BLaER1 treated with 17β-estradiol and CSF1 and Interleukin-3, amounts not matched to agents 10 nM and 100 nM (cell line): ENCODE measurements around the gene SERINC5.

Experiments
- H3K27ac ChIP-seq, 11 experiments: shearing (Covaris generic); formaldehyde crosslinking; 2 replicates each; pipeline ENCODE4 v1.8.1; 2022
- H3K27me3 ChIP-seq, 11 experiments: shearing (Covaris generic); formaldehyde crosslinking; 2 replicates each; pipeline ENCODE4 v1.8.1; 2022
- H3K36me3 ChIP-seq, 11 experiments: shearing (Covaris generic); formaldehyde crosslinking; 2 replicates each; pipeline ENCODE4 v1.8.1; 2022
- H3K4me1 ChIP-seq, 10 experiments: shearing (Covaris generic); formaldehyde crosslinking; 2 replicates each; pipeline ENCODE4 v1.8.1; 2022
- H3K4me2 ChIP-seq, 11 experiments: shearing (Covaris generic); formaldehyde crosslinking; 2 replicates each; pipeline ENCODE4 v1.8.1; 2022
- H3K4me3 ChIP-seq, 10 experiments: shearing (Covaris generic); formaldehyde crosslinking; 2 replicates each; pipeline ENCODE4 v1.8.1; 2022
- H3K9ac ChIP-seq, 11 experiments: shearing (Covaris generic); formaldehyde crosslinking; 2 replicates each; pipeline ENCODE4 v1.8.1; 2022
- H3K9me3 ChIP-seq, 11 experiments: shearing (Covaris generic); formaldehyde crosslinking; replicated peaks in 1 of 11; 2 replicates each; pipeline ENCODE4 v1.8.1; 2022
- H4K20me1 ChIP-seq, 11 experiments: shearing (Covaris generic); formaldehyde crosslinking; 2 replicates each; pipeline ENCODE4 v1.8.1; 2022
- Cebpa-rat ChIP-seq, 11 experiments: shearing (Covaris generic); IDR thresholded peaks; 2 replicates each; pipeline ENCODE4 v1.8.1; 2022

SERINC5 gene

GRCh38 chr5:80182809-80183580, 72.9 kb downstream of the SERINC5 start:
- Histone ChIP-seq H3K4me1 (peaks cover 76 to 97% (median 90%) of the 10 kb centered on the region in 10 experiments), H3K9ac (peak overlapping the region in 9 of 11 experiments; percentile 36 to 85 (median 70); a peak in 17 of 22 replicates)

GRCh38 chr5:80181618-80182211, 74.1 kb downstream of the SERINC5 start:
- peak overlapping the region; percentile 69 to 99 (median 92) for H3K4me2 ChIP-seq
- H3K27me3 ChIP-seq, result no peaks in the 10 kb centered on the region
- H3K27ac ChIP-seq, result peak overlapping the region in 9 of 11 experiments; percentile 80 to 95 (median 86); a peak in 18 of 22 replicates
- peak in 8 of 11 experiments; percentile 12 to 87 (median 48); a peak in 10 of 22 replicates for TF ChIP-seq Cebpa-rat (IDR thresholded peaks at IDR 0.05)
- H3K4me1 ChIP-seq, result peaks cover 70 to 97% (median 85%) of the 10 kb centered on the region in 10 experiments
- H3K4me3 ChIP-seq, result peak overlapping the region in 6 of 10 experiments; percentile 0 to 35 (median 22); a peak in 6 of 20 replicates
- H4K20me1 ChIP-seq, result peaks cover 0 to 55% (median 0%) of the 10 kb centered on the region in 11 experiments; a peak in 3 of 22 replicates
- H3K9me3 ChIP-seq, result no peaks in the 10 kb centered on the region
- H3K9ac ChIP-seq, result peak overlapping the region in 9 of 11 experiments; percentile 16 to 85 (median 70); a peak in 17 of 22 replicates
- H3K36me3 ChIP-seq, result peaks cover 12 to 32% (median 19%) of the 10 kb centered on the region in 11 experiments

More at GRCh38 chr5:80182809-80183580, 72.9 kb downstream of the SERINC5 start:
- Histone ChIP-seq H3K4me3 (no peak overlapping the region), H3K36me3 (peaks cover 0 to 26% (median 8%) of the 10 kb centered on the region in 11 experiments; a peak in 14 of 22 replicates), H3K9me3 (no peaks in the 10 kb centered on the region), H3K4me2 (peak overlapping the region; percentile 69 to 99 (median 92)), H4K20me1 (peaks cover 0 to 65% (median 0%) of the 10 kb centered on the region in 11 experiments; a peak in 3 of 22 replicates), H3K27me3 (no peaks in the 10 kb centered on the region), H3K27ac (peak overlapping the region; percentile 5 to 95 (median 86); a peak in 21 of 22 replicates)
- no peak for TF ChIP-seq Cebpa-rat (IDR thresholded peaks at IDR 0.05)

- Histone ChIP-seq H3K9ac (no peak overlapping the region), H3K27ac (peak overlapping the region in 7 of 11 experiments; percentile 9 to 48 (median 29); a peak in 10 of 22 replicates), H3K4me3 (no peak overlapping the region), H3K27me3 (no peaks in the 10 kb centered on the region), H3K4me1 (peaks cover 35 to 75% (median 61%) of the 10 kb centered on the region in 10 experiments), H3K36me3 (peaks cover 55 to 71% (median 59%) of the 10 kb centered on the region in 11 experiments), H4K20me1 (peaks cover 0 to 40% (median 0%) of the 10 kb centered on the region in 11 experiments; a peak in 3 of 22 replicates), H3K9me3 (no peaks in the 10 kb centered on the region; a peak in 2 of 22 replicates), H3K4me2 (peak overlapping the region in 7 of 11 experiments; percentile 1 to 25 (median 6); a peak in 4 of 22 replicates)
- TF ChIP-seq Cebpa-rat (IDR thresholded peaks at IDR 0.05), result no peak
These were observed 78.6 kb downstream of the SERINC5 start for GRCh38 chr5:80177236-80177635.

GRCh38 chr5:80175337-80175736, 80.5 kb downstream of the SERINC5 start:
- Histone ChIP-seq H3K4me2 (no peak overlapping the region), H3K9ac (no peak overlapping the region), H3K36me3 (peaks cover 74 to 90% (median 78%) of the 10 kb centered on the region in 11 experiments), H3K27me3 (no peaks in the 10 kb centered on the region), H3K4me3 (no peak overlapping the region), H4K20me1 (peaks cover 0 to 22% (median 0%) of the 10 kb centered on the region in 11 experiments; a peak in 2 of 22 replicates), H3K4me1 (peaks cover 16 to 64% (median 50%) of the 10 kb centered on the region in 10 experiments), H3K9me3 (no peaks in the 10 kb centered on the region; a peak in 2 of 22 replicates), H3K27ac (peak overlapping the region in 2 of 11 experiments; percentile 28 to 34; a peak in 5 of 22 replicates)
- TF ChIP-seq Cebpa-rat (IDR thresholded peaks at IDR 0.05), result no peak

- H3K4me3 ChIP-seq, result no peak overlapping the region
- H3K27ac ChIP-seq, result peak overlapping the region in 4 of 11 experiments; percentile 8 to 34 (median 30); a peak in 5 of 22 replicates
- H3K4me2 ChIP-seq, result no peak overlapping the region
- no peaks in the 10 kb centered on the region; a peak in 2 of 22 replicates for H3K9me3 ChIP-seq
- peaks cover 16 to 64% (median 51%) of the 10 kb centered on the region in 10 experiments; a peak in 19 of 20 replicates for H3K4me1 ChIP-seq
- peaks cover 0 to 22% (median 0%) of the 10 kb centered on the region in 11 experiments; a peak in 2 of 22 replicates for H4K20me1 ChIP-seq
- peaks cover 80 to 93% (median 83%) of the 10 kb centered on the region in 11 experiments for H3K36me3 ChIP-seq
- no peak overlapping the region for H3K9ac ChIP-seq
- TF ChIP-seq Cebpa-rat (IDR thresholded peaks at IDR 0.05), result no peak
- no peaks in the 10 kb centered on the region for H3K27me3 ChIP-seq
These were observed 81.1 kb downstream of the SERINC5 start for GRCh38 chr5:80174790-80175189.

- H4K20me1 ChIP-seq, result peaks cover 0 to 11% (median 0%) of the 10 kb centered on the region in 11 experiments; a peak in 2 of 22 replicates
- H3K36me3 ChIP-seq, result peaks cover 95 to 100% (median 100%) of the 10 kb centered on the region in 11 experiments
- no peak overlapping the region for H3K4me2 ChIP-seq
- H3K27me3 ChIP-seq, result no peaks in the 10 kb centered on the region
- TF ChIP-seq Cebpa-rat (IDR thresholded peaks at IDR 0.05), result no peak
- no peak overlapping the region for H3K4me3 ChIP-seq
- peaks cover 29 to 63% (median 53%) of the 10 kb centered on the region in 10 experiments for H3K4me1 ChIP-seq
- H3K9me3 ChIP-seq, result no peaks in the 10 kb centered on the region; a peak in 2 of 22 replicates
- H3K27ac ChIP-seq, result peak overlapping the region in 2 of 11 experiments; percentile 31 to 34; a peak in 1 of 22 replicates
- no peak overlapping the region for H3K9ac ChIP-seq
These were observed 83.7 kb downstream of the SERINC5 start for GRCh38 chr5:80172067-80172695.

- Histone ChIP-seq H3K27ac (peak overlapping the region in 3 of 11 experiments; percentile 3 to 30 (median 23); a peak in 5 of 22 replicates), H3K36me3 (peaks cover 97 to 100% (median 100%) of the 10 kb centered on the region in 11 experiments), H4K20me1 (peaks cover 0 to 11% (median 0%) of the 10 kb centered on the region in 11 experiments; a peak in 1 of 22 replicates), H3K4me3 (no peak overlapping the region), H3K4me1 (peaks cover 27 to 56% (median 50%) of the 10 kb centered on the region in 10 experiments), H3K4me2 (peak overlapping the region in 5 of 11 experiments; percentile 3 to 58 (median 43); a peak in 9 of 22 replicates), H3K9ac (peak overlapping the region in 1 of 11 experiments; percentile 23; a peak in 1 of 22 replicates), H3K27me3 (no peaks in the 10 kb centered on the region), H3K9me3 (no peaks in the 10 kb centered on the region; a peak in 2 of 22 replicates)
- no peak for TF ChIP-seq Cebpa-rat (IDR thresholded peaks at IDR 0.05)
These were observed 85.7 kb downstream of the SERINC5 start for GRCh38 chr5:80170117-80170535.
